Measurements from ENCODE around the gene ZNF468.
"Not testable (repeated sequence)": the region's sequence is repeated elsewhere in the genome, so short reads cannot be mapped to it uniquely, and the experiment has no call there.

The ZNF468 gene

GRCh38 chr19:52825765-52826164 lies 31.7 kb downstream of the ZNF468 start:
- DNase-seq (ENCODE audit: low read depth): no peak

- no peak for DNase-seq (ENCODE audit: low read depth)
Observed at GRCh38 chr19:52823676-52824075, 33.7 kb downstream of the ZNF468 start.

GRCh38 chr19:52821204-52821960 lies 36.0 kb downstream of the ZNF468 start, which contains the start of gene ZNF28:
ZNF28 (minus strand) TSS chr19:52821633; CDS start chr19:52817958, 3,675 bp downstream.
- DNase-seq (ENCODE audit: low read depth): peak; percentile 29

- not testable (repeated sequence) for DNase-seq (ENCODE audit: low read depth)
Observed at GRCh38 chr19:52820472-52821203, 36.8 kb downstream of the ZNF468 start.

GRCh38 chr19:52809801-52810200 lies 47.6 kb downstream of the ZNF468 start:
- no peak for DNase-seq (ENCODE audit: low read depth)

- DNase-seq (ENCODE audit: low read depth): not testable (repeated sequence)
Observed at GRCh38 chr19:52799950-52800640, 57.3 kb downstream of the ZNF468 start.

- DNase-seq (ENCODE audit: low read depth): no peak
Observed at GRCh38 chr19:52789440-52789839, 68.0 kb downstream of the ZNF468 start.
